GM12801 (cell line): ENCODE results near the gene CMIP.

Source experiments
- TF ChIP-seq, protein P1 (sequence below): IDR thresholded peaks from one replicate; pipeline ENCODE4 v1.5.1; 2011; ENCODE audit warnings: control low read depth; ENCODE audit not compliant: insufficient read length; ENCODE audit errors: extremely low read depth

Gene CMIP

DNA sequence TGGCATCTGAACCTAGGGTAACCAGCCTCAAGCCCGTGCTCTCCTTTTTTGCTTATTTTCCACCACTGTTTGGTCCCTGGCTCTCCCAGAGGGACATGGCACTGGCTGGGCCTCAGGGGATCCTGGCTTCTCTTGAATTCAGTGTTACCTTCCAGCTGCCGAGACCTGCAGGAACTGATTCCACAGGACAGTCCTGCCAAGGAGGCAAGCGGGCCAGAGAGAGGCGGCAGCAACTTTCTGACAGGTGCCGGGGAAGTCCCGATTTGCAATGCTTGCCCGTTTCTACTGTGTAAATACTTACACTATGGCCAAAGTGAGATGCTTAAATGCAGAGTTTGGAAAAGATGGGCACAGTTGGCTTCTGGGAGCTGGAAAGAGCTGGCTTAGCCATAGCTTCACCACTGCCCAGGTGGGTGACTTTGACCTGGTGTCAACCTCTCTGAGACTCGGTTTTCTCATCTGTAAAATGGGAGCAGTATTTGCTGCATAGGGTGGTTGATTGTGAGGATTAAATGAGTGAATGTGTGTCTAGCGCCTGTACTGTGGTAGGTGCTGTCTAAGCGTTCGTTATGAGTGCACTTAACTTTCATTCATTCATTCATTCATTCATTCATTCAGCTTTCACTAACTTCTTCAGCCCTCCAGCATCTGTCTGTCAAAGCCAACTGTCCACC is 124.9 kb downstream of the CMIP start:
- TF ChIP-seq, protein P1, sequence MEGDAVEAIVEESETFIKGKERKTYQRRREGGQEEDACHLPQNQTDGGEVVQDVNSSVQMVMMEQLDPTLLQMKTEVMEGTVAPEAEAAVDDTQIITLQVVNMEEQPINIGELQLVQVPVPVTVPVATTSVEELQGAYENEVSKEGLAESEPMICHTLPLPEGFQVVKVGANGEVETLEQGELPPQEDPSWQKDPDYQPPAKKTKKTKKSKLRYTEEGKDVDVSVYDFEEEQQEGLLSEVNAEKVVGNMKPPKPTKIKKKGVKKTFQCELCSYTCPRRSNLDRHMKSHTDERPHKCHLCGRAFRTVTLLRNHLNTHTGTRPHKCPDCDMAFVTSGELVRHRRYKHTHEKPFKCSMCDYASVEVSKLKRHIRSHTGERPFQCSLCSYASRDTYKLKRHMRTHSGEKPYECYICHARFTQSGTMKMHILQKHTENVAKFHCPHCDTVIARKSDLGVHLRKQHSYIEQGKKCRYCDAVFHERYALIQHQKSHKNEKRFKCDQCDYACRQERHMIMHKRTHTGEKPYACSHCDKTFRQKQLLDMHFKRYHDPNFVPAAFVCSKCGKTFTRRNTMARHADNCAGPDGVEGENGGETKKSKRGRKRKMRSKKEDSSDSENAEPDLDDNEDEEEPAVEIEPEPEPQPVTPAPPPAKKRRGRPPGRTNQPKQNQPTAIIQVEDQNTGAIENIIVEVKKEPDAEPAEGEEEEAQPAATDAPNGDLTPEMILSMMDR = no peak

DNA sequence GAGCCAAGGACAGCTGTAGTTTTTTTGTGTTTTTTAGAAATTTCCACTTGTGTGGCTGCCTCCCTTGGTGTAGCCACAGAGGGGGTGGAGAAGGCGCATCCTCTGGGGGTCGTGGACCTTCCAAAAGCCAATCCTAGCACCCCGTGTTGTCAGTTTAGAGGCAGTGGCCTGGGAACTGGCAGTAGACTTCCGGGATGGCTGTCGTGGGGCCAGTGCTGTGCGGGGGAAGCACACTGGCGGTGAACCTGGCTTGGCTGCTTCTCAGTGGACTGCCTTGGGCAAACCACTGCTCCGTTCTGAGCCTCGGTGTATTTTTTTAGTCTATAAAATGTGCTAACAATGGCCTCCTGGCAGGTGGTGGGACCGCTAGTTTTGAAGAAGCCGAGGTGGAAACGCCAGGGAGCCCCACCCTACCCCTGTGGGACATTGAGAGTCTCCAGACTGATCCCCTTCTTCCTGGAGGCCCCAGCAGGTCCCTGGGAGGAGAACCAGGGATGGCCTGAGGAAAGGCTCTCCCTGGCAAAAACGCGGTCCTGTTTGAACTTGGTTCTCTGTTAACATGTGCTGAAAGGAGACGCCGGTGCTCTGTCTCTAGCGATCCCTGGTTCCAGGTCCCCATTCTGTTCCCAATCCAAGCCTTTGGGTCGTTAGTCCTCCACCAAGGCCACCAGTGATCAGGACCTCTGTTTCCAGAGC is 125.7 kb downstream of the CMIP start:
- TF ChIP-seq, protein P1 = no peak

DNA sequence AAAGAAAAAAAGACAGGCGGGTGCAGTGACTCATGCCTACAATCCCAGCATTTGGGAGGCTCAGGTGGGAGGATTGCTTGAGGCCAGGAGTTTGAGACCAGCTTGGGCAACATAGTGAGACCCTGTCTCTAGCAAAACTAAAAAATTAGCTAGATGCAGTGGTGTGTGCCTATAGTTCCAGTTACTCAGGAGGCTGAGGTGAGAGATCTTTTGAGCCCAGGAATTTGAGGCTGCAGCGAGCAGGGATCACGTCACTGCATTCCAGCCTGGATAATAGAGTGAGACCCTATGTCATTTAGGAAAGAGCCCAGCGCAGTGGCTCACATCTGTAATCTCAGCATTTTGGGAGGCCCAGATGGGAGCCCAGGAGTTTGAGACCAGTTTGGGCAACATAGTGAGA is 126.6 kb downstream of the CMIP start:
- TF ChIP-seq, protein P1 = no peak

DNA sequence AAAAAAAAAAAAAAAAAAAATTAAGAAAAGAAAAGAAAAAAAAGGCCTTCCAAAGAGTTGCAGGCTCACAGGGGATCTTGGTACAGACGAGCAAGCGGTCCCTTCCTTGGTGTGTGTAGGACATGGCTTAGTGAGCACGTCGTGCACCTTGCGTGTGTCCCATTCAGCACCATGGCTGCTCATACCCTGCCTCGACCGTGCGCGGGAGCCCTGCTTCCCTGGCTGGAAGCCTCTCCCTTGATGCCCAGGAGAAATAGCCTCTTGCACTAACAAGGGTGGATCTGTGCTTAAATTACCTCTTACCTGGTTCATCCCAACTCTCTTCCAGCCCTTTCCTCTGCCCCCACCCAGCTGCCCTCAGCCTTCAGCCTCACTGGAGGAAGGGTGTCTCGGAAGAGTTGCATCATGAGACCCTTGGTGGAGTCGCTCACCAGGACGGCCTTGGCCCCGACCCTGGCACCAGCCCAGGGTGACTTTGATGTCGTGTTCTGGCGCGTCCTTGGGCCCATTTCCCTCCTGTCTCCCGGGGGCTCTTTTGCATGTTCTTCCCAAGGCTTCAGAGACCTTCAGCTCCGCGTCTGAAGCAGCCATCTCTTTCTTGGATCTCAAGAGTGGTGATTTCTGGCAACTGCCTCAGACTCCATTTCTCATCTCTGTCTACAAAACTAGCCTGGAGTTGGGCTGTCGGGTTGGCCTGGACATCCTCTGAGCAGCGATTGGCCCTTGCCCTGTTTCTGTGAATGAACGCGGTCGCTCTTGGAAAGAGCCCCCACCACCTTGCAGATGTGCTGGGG is 127.2 kb downstream of the CMIP start:
- TF ChIP-seq, protein P1 = no peak

DNA sequence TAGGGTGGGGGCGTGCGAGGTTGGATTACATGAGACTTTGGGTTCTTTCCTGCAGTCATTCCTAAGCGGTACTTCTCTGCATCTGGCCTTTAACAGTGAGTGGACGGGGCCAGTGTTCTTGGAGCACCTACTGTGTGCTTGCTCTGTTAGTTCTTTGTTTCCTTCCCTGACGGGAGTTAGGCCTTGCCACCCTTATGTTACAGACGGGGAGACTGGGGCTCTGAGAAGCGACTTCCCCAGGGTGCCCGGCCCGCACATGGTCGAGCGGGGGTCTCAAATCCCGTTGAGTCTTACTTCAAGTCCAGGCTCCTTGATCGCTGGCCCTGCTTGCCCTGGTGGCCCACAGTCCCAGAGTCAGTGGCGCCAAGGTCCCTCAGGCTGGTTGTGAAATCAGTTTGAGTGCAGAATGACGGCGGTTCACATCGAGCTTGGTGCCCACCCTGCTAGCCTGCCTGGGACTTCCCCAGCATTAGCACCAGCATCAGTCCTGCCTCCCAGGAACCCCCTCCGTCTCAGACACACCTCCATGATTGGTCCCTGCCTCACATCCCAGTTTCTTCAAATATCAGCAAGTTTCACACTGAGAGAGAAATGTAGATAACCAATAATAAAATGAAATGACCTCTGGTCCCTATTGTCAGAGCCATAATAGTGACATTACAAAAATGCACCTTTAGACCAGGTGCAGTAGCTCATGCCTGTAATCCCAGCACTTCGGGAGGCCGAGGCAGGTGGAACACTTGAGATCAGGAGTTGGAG is 128.0 kb downstream of the CMIP start:
- TF ChIP-seq, protein P1 = no peak

DNA sequence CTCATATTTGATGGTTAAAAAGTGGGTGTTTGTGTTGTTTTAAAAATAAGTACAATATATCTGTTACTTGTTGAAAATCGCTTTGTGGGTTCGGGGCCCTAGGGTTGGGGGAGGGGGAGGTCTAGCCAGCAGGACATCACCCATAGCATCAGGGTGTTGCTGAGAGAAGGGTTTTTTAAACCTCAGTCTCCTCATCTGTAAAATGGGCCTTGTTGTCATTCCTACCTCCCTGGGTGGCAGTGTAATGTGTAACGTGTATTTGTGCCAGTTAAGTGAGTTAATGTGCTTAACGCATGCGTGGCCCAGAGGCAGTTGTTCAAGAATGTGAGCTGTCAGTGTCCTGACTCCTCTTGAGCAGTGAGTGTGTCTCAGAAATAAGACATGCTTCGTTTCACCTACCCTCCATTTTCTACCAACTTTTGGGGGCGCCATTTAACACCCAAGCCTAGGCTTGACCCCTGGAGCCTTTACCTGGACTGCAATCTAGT is 129.0 kb downstream of the CMIP start:
- TF ChIP-seq, protein P1 = no peak
